HG02759 (cell line): Measurements from ENCODE around the gene ASTE1.
"Not testable (repeated sequence)": the region's sequence is repeated elsewhere in the genome, so short reads cannot be mapped to it uniquely, and the experiment has no call there.

Source experiments
- ATAC-seq: cut with Tn5 transposase; IDR thresholded peaks from one replicate; pipeline ENCODE4 v1.9.1; 2021; ENCODE audit warnings: mild to moderate bottlenecking, moderate library complexity; ENCODE audit not compliant: unreplicated experiment

Gene ASTE1, protein sequence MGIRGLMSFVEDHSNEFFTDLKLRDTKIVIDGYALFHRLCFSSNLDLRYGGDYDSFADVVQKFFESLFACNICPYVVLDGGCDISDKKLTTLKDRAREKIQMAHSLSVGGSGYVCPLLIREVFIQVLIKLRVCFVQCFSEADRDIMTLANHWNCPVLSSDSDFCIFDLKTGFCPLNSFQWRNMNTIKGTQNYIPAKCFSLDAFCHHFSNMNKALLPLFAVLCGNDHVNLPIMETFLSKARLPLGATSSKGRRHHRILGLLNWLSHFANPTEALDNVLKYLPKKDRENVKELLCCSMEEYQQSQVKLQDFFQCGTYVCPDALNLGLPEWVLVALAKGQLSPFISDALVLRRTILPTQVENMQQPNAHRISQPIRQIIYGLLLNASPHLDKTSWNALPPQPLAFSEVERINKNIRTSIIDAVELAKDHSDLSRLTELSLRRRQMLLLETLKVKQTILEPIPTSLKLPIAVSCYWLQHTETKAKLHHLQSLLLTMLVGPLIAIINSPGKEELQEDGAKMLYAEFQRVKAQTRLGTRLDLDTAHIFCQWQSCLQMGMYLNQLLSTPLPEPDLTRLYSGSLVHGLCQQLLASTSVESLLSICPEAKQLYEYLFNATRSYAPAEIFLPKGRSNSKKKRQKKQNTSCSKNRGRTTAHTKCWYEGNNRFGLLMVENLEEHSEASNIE

DNA sequence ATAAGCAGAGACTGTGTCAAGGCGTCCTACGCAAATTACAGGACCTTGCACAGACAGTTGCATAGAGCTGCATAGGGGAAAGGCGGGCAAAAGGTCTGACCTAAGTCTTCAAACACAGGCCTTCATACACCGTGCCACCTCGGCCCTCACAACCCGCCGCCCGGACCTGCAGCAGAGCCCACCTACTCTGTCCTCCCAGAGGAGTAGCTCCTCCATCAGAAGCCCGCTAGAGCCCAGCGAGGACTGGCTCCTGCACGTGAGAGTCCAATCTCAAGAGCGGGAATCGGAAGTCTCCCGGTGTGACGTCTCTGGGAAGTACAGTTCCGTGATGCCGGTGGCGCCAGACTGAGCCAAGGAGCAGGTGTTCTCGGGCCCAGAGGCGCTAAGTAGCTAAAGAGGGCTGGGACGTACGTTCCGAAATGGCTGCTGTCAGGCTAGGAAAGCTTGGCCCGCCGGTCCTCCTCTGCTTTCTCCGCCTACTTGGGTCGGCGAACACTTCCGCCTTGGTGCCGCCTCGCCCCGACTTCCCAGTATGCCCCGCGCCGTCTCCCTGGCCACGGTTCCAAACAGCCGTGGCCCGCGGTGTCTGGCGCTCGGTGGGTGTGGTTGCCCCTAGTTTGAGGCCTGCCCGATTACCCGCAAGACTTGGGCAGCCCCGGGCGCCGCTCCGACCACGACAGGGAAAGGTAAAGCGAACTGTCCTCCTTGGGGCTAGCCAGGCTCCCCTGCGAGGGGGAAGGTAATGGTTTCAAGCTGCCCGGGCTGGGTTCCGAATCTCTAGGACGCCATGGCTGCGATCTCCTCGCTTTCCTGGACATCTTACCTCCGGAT is at the start of gene ASTE1, which contains the start of gene NEK11:
Gene ASTE1 (minus strand): TSS at position 505 of the 831 bp plus-strand sequence. CDS start 1,519 bp downstream, outside the sequence.
Gene NEK11 (plus strand): TSS at position 557 of the 831 bp plus-strand sequence. CDS start 2,832 bp downstream, outside the sequence.
- peak; percentile 99 for ATAC-seq

DNA sequence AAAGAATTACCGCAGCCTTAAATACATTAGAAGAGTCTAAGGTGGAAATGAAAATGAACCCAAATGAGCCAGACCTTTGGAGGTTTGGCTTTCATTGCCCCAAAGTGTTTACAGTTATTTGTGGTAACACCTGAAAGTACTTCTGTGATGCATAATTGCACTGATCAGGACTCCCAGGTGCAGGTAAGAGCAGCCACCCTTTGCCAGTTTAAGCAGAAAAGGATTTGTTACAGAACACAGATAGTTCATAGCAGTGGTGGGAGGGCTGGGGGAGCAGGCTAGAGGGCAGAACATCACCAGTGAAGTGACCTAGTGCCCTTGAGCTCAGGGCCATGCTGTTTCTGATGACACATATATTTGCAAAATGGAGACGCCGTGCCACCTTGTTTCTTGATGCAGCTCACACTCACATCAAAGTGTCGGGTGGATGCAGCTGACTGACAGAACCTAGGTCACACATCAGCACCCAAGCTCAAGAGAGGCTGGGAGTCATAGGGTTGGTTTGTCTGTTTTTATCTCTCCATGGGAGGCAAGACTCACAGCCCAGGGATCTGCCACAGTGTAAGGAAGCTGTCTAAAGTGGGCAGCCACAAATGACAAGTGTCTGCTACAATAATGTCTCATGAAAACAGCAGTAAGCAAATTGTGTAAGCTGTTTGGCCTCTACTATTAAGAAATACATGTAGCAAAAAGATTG is 49.2 kb upstream of the ASTE1 start:
- no peak for ATAC-seq

DNA sequence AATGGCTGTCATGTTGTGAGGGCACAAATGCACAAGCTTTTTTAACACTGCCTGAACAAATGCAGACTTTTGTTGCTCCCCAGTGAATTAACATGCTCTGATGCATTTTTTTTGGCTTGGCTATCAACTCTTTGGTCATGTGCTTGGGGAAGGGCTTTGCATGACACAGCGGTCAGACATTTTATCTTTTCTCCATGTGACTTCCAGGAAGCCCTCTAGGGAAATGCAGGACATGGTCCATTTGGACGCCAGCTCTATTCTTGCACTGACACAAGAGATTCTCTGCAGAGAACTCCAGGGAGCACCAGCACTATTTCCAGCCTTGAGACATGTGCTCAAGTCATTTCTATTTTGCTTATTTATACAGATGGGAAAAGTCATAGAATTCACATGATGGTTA is 46.2 kb upstream of the ASTE1 start:
- ATAC-seq = no peak

DNA sequence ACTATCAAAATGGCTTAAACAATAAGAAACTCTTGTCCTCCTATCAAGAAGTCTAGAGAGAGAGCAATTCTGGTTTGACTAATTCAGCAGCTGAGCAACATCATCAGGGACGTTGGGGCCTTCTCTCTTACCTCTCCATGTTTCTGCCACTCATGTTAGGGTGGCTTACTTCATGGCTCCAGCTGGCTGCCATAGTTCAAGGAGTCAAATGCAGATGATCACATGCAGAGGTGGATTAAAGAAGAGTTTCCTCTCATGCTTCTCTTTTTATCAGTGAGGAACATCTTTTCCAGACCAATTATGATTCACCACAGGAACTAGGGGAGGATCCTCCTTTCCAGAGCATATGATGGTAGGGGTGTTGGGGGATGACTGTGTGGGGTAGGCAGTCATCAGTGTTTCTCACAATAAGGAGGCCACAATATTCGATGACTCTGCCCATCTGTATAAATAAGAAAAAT is 45.5 kb upstream of the ASTE1 start:
- ATAC-seq = no peak

DNA sequence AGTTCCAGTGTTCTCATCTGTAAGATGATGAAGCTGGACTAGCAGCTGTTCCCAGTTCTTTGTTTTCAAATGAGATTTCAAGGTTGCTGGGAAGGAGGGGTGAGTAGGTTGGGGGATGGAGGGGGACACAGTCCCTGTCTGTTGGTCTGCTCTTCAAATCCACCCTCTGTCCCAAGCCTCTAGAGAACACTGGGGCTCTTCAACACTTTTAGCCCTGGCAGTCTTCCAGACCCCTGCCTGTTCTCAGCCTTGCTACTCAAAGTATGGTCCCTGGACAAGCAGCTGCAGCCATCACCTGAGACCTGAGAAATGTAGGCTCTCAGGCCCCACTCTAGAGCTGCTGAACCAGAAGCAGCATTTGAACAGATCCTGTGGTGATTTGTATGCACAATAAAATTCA is 41.4 kb upstream of the ASTE1 start:
- ATAC-seq = no peak

DNA sequence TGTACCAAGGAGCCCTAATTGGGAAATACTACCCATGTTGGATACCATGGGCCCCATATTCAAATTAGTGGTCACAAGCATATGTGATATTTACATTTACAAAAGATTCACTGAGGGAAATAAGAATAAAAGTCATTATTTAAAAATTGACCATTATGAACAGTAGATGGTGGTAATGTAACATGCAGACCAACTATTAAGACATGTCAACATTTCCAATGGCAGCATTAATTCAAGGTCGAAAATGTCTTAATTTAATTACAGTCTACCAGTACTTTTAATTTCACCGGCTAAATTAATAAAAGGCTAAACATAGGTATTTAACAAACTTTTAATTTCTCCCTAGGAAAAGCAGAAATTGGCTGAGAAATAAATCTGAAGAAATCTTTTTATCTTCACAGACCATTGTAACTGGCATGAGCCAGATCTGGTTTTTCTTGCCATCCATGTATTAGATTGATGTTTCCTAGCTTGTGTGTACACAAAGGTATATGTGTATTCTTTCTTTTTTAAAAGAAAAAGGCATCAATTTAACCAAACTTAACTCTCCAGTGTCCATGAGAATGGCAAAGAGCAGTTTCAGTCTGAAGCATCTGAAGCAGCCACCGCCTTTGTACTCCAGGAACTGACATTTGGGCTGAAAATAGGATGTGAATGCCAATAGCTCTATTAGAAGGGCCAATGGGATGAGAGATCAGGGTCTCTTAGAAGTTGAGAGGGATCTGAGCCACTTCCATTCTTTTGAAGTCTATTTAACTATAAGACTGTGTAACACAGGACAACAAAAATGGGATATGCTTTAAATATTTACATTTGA is 26.6 kb upstream of the ASTE1 start:
- no peak for ATAC-seq

DNA sequence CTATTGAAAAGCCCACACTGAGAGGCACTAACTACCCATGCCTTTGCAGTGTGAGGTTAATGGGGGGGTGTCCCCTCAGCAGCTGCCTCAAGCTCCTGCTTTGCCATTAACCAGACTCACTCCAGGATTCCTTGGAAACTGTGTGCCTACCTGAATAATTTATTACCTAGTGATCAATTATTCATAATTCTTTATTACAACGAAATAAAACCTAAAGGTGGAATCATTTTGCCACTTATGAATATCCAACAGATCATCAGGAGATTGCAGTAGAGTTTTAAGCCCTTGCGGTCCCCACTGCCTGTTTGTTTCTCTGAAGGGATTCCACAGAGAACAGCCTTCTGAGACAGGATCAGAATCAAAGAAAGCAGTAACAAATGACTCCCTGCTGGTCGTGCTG is 23.4 kb upstream of the ASTE1 start:
- ATAC-seq = no peak

DNA sequence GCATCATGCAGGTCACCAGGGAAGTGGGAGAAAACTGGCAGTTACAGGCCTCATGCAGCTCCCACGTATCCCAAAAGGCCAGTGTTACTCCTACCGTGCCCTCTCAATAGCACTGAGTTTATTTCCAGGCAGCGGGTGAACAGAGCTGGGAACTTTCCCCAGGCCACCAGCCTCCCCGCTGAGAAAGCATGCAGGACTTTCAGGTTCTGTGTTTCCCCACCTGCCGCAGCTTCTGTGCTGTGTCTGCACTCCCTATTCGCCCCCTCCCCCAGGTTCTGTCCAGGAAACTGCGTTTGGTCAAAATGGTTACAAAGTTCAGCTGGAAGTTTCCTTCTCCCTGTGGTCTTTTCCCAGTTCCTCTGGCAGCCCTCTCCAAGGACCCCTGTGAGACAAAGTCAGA is 21.4 kb upstream of the ASTE1 start:
- no peak for ATAC-seq

DNA sequence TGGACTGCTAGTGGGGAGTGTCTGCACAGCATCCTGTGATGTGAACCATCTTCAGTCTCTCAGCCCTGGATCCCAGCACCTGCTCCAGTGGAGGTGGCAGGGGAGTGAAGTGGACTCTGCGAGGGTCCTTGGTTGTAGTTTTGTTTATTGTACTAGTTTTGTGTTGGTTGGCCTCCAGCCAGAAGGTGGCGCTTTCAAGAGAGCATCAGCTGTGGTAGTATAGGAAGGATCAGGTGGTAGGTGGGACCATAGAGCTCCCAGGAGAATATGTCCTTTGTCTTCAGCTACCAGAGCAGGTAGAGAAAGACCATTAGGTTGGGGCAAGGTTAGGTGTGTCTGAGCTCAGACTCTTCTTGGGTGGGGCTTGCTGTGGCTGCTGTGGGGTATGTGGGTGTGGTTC is 21.0 kb upstream of the ASTE1 start:
- no peak for ATAC-seq

DNA sequence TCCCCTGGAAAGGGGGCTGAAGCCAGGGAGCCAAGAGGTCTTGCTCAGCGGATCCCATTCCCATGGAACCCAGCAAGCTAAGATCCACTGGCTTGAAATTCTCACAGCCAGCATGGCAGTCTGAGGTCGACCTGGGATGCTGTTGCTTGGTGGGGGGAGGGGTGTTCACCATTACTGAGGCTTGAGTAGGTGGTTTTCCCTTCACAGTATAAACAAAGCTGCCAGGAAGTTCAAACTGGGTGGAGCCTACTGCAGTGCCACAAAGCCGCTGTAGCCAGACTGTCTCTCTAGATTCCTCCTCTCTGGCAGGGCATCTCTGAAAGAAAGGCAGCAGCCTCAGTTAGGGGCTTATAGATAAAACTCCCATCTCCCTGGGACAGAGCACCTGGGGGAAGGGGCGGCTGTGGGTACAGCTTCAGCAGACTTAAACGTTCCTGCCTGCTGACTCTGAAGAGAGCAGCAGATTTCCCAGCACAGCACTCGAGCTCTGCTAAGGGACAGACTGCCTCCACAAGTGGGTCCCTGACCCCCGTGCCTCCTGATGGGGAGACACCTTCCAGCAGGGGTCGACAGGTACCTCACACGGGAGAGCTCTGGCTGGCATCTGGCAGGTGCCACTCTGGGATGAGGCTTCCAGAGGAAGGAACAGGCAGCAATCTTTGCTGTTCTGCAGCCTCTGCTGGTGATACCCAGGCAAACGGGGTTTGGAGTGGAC is 15.8 kb upstream of the ASTE1 start:
- ATAC-seq = not testable (repeated sequence)

DNA sequence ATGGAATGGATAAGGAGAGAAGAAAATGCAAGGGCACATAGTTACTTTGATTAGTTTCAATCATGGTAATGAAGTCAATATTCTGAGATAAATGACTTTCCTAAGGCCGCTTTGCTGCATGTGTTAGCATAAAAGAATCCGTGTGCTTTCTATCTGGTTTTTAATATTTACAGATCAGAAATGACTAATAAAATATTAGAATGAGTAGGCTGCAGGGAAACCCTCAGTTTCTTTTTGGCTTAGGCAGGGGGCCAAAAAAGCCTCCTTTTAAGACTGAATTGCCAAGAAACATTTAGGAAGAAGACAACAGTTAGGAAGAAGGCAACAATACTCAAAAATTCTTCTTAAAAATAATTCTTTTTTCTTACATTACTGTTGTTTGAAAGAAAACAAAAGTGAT is 11.7 kb upstream of the ASTE1 start:
- no peak for ATAC-seq

DNA sequence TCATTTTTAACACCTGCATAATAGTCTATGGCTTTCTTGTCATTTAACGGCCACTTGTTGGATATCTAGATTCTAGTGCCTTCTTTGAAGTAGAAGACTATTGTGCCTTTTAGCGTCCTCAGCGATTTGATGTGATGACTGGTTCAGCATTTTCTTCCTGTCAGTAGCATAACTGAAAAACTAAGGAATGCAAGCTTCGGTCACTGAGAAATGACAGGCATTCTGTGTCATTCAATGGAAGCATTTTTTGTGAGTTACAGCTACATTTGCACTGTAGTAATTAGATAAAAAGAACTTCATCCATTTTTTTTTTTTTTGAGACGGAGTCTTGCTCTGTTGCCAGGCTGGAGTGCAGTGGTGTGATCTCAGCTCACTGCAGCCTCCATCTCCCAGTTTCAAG is 10.4 kb upstream of the ASTE1 start:
- no peak for ATAC-seq

DNA sequence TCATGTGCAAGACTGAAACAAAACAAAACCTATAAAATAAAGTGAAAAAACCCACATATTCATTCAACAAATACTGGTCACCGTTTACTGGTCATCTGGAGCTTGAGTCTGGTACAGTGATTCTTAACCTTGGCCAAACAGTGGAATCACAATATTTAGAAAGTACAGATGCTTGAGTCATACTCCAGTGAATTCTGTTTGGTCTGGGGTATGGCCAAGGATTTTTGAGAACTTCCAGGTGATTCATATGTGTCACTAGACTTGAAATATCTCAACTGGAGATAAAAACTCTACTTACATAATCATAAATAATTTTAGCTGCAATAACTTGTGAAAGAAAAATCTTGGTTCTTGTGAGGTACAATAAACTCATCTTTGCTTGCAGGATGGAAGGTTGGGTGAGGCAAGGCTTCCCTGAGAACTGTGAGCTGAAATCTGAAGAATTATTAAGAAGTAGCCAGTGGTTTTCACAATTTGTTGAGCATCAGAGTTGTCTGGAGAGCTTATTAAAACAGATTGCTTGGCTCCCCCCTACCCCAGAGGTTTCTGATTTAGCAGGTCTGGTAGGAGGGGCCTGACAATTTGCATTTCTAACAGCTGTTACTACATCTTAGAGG is 9.7 kb upstream of the ASTE1 start:
- ATAC-seq = no peak

DNA sequence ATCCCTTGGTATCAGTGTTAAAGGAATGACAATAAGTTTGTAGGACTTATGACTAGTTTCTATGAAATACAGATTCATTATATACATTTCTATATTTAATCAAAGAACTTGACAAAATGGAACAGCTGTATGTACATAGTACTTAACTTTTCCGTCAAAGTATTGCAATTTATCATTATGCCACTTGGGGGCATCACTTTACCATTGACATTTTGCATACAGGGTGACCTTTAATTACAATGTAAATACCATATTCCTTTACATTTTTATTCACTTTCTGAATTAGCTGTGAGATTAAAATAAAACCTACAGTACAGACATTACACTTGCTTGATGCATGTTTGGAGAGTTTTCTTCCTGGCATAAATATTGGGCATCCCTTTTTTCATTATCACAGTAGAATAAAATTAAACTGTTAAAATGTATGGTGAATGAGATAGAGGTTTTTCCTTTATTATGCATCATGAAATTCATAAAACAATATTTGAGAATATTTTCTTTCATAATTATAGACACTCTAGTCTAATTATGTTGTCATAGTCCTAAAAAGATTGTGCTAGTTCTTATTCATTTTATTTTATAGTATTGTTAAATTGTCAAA is 7.0 kb upstream of the ASTE1 start:
- ATAC-seq = peak; percentile 57

DNA sequence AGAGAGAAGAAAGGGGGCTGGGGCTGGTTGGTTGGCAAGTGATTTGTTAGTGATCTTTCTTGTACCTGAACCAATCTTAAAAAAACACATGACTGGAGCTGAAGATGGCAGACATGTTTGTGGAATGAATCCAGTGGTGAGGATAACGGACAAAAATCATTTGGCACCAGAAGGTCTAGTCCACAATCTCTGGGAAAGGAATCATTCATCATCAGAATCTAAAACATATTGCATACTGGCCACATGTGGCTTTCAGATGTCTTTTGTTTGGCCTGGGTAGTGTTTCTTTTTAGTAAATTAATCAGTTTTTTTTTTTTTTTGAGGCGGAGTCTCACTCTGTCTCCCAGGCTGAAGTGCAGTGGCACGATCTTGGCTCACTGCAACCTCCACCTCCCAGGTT is 5.0 kb upstream of the ASTE1 start:
- ATAC-seq = no peak

DNA sequence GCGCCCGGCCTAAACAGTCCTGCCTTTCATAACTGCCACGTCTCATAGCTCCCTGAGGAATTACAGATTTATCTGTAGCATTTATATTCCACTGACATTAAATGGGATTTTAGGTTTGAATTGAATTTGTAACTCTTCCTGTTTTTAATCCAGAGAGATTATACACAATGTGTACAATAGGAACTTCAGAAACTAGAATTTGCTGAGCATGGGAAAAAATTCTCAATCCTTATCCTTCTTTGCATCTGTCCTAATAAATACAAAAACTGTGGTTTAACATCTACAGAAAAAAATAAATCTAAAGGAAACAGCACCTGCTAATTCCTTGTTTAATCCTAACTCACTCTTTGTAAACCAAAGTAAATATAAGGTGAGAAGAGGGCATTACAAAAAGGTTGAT is 2.2 kb upstream of the ASTE1 start:
- no peak for ATAC-seq

DNA sequence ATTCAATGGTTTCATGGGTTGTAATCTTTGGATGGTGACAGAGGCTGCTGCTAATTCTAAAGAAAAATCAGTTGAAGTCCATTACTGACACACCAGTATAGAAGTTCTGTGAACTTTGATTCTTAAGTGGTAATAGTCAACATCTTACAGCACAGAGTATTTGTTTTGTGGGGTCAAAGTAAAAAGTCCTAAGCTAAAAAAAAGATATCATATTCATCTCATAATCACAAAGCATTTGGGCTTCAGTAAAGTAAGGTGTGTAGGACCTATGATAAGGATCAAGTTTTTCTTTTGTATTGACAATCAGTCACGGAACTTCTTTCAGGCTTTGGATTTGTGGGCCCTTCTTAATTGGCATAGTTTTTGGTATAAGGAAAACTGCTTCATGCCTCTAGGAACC is 1.1 kb downstream of the ASTE1 start:
- ATAC-seq = no peak

DNA sequence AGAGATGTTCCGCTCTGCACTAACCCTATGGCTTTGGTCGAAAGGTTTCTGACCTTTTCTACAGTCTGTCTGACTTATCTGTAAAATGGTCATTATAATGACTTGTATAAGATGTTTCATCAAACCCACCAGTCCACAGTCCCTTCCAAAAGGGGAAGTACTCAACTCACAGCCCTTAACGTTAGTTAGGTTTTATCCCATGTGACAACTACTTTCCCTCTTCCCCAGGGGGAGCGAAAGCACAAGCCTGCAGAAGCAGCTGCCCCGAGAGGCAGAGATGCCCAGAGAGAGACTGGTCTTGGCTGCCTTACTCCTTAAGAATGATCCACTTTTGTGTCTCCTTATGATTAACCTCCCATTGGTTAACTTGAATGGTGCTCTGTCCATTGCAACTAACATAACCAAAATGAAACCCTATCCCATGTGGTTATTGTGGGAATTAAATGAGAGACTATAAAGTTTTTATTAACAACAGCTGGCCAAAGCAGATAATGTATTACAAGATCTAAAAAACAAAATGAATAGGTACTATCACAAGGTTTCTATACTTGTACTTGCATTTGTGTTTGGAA is 6.4 kb downstream of the ASTE1 start:
- no peak for ATAC-seq
